Measurements from ENCODE around the gene SPDYE4. TPM values are rescaled to one million over a fixed set of nuclear protein-coding genes. Genes with fewer than 3 reads are reported as not detected.

SPDYE4 gene
- total RNA-seq, 1 experiment from 2014 or later, result not detected

GRCh38 chr17:8713315-8713714, 45.0 kb downstream of the SPDYE4 start:
- no peak for DNase-seq (ENCODE audit: low read depth)

GRCh38 chr17:8712698-8713097, 45.6 kb downstream of the SPDYE4 start:
- no peak for DNase-seq (ENCODE audit: low read depth)

- DNase-seq (ENCODE audit: low read depth), result no peak
Measured at GRCh38 chr17:8711291-8711690, 47.1 kb downstream of the SPDYE4 start.

- no peak for DNase-seq (ENCODE audit: low read depth)
Measured at GRCh38 chr17:8710813-8711212, 47.5 kb downstream of the SPDYE4 start.

GRCh38 chr17:8709006-8709405, 49.3 kb downstream of the SPDYE4 start:
- DNase-seq (ENCODE audit: low read depth), result no peak

- DNase-seq (ENCODE audit: low read depth), result no peak
Measured at GRCh38 chr17:8708025-8708461, 50.3 kb downstream of the SPDYE4 start.

GRCh38 chr17:8707332-8708024, 50.9 kb downstream of the SPDYE4 start:
- DNase-seq (ENCODE audit: low read depth), result no peak

GRCh38 chr17:8706431-8706830, 51.9 kb downstream of the SPDYE4 start:
- DNase-seq (ENCODE audit: low read depth), result no peak

GRCh38 chr17:8705427-8705826, 52.9 kb downstream of the SPDYE4 start:
- no peak for DNase-seq (ENCODE audit: low read depth)

- no peak for DNase-seq (ENCODE audit: low read depth)
Measured at GRCh38 chr17:8703001-8703400, 55.3 kb downstream of the SPDYE4 start.

GRCh38 chr17:8701754-8702153, 56.6 kb downstream of the SPDYE4 start:
- no peak for DNase-seq (ENCODE audit: low read depth)

- no peak for DNase-seq (ENCODE audit: low read depth)
Measured at GRCh38 chr17:8701221-8701620, 57.1 kb downstream of the SPDYE4 start.

Other genes starting within 250 kb of the SPDYE4 start
- gene MYH10, start 127.8 kb downstream of the SPDYE4 start, total RNA-seq (2014; rRNA removed; shearing (Covaris generic)), result 29.2 and 35.8 TPM in 2 replicates
- gene CCDC42, start 13.7 kb downstream of the SPDYE4 start, total RNA-seq (2014; rRNA removed; shearing (Covaris generic)), result not detected in 2 replicates
- not detected in 2 replicates for gene MFSD6L, start 40.8 kb upstream of the SPDYE4 start, total RNA-seq (2014; rRNA removed; shearing (Covaris generic))
- gene PIK3R6, start 109.1 kb upstream of the SPDYE4 start, total RNA-seq (2014; rRNA removed; shearing (Covaris generic)), result not detected in 2 replicates
- not detected in 2 replicates for gene PIK3R5, start 207.2 kb upstream of the SPDYE4 start, total RNA-seq (2014; rRNA removed; shearing (Covaris generic))

Measured in HT1080 (cell line).